ENCODE results near the gene TSSK6.

DNA sequence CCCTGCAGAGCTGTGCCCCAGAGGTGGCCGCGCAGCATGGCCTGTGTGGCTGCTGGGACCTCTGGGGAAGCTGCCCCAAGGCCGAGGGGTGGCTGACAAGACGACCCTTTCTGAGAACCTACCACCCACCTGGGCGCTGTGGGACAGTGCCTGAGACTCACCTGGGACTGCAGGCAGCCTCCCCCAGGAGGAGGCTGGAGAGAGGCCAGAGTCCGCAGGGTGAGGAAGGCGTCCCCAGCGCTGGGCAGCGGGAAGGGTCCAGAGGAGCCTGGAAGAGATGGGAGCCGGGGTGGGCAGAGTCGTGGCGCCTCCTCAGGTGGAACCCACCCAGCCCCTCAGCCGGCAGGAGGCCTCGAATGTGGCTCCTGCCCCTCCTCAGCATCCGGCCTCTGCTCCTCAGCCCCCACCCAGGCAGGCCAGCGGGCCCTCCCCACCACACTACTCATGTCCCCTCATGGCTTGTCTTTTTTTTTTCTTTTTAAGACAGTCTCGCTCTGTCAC, 48.0 kb upstream of the TSSK6 start:
- TF ChIP-seq, protein P1, sequence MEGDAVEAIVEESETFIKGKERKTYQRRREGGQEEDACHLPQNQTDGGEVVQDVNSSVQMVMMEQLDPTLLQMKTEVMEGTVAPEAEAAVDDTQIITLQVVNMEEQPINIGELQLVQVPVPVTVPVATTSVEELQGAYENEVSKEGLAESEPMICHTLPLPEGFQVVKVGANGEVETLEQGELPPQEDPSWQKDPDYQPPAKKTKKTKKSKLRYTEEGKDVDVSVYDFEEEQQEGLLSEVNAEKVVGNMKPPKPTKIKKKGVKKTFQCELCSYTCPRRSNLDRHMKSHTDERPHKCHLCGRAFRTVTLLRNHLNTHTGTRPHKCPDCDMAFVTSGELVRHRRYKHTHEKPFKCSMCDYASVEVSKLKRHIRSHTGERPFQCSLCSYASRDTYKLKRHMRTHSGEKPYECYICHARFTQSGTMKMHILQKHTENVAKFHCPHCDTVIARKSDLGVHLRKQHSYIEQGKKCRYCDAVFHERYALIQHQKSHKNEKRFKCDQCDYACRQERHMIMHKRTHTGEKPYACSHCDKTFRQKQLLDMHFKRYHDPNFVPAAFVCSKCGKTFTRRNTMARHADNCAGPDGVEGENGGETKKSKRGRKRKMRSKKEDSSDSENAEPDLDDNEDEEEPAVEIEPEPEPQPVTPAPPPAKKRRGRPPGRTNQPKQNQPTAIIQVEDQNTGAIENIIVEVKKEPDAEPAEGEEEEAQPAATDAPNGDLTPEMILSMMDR (IDR thresholded peaks at IDR 0.05), result no peak
- TF ChIP-seq EZH2 (IDR thresholded peaks at IDR 0.05), result no peak
